Activated CD8-positive, alpha-beta memory T cell treated with anti-CD3 and anti-CD28 coated beads for 4 hours (primary cell): Measurements from ENCODE around the gene DLL1.
A peak's percentile ranks its signal among the peaks of the same experiment; 100 is the strongest.
"Not testable (repeated sequence)": the region's sequence is repeated elsewhere in the genome, so short reads cannot be mapped to it uniquely, and the experiment has no call there.

Experiments used
- DNase-seq, 2 donors: peaks; one replicate each; pipeline ENCODE4 v3.0.0-alpha.2; 2020; ENCODE audit warnings: low read depth in 2 of 2

Gene DLL1, protein sequence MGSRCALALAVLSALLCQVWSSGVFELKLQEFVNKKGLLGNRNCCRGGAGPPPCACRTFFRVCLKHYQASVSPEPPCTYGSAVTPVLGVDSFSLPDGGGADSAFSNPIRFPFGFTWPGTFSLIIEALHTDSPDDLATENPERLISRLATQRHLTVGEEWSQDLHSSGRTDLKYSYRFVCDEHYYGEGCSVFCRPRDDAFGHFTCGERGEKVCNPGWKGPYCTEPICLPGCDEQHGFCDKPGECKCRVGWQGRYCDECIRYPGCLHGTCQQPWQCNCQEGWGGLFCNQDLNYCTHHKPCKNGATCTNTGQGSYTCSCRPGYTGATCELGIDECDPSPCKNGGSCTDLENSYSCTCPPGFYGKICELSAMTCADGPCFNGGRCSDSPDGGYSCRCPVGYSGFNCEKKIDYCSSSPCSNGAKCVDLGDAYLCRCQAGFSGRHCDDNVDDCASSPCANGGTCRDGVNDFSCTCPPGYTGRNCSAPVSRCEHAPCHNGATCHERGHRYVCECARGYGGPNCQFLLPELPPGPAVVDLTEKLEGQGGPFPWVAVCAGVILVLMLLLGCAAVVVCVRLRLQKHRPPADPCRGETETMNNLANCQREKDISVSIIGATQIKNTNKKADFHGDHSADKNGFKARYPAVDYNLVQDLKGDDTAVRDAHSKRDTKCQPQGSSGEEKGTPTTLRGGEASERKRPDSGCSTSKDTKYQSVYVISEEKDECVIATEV

DNA sequence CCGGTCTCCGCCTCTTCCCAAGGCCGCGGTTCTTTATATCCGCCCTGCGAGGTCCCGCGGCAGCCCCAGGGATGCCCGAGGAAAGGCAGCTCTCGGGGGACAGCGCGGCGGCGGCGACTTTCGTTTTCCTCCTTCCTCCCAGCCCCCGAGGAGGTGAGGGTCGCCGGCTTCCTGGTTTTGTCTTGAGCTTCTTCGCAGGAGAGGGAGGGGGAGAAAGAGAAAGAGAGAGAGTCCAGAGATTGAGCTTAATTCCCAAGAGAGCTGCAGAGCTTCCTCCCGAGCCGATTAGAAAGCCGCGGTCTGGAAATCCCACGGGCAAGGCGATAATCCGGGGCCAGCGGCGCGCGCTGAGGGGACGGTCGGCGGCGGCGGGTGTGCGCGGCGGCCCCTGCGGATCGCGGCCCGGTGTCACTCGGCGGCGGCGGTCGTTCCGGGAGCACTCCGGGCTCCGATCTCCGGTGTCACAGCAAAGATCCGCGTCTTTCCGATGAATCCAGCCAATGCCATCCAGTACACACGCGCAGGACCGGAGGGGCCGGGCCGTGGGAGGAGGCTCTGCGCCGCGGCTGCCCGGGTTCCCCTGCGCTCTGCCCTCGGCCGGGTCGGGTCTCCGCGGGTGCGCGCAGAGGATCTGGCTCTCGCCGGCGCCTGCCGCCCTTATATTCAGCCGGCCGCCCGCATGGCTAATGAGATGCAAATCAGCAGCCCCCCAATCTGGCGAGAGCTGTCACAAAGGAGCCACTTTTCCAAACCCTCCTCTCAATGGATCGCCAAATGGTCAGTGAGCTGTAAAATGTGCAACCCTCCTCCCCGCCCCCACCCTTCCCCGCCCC is at the start of gene DLL1:
TSS of gene DLL1 (minus strand) at position 783 of the 833 bp plus-strand sequence. CDS start 939 bp downstream, outside the sequence.
- no peak for DNase-seq

DNA sequence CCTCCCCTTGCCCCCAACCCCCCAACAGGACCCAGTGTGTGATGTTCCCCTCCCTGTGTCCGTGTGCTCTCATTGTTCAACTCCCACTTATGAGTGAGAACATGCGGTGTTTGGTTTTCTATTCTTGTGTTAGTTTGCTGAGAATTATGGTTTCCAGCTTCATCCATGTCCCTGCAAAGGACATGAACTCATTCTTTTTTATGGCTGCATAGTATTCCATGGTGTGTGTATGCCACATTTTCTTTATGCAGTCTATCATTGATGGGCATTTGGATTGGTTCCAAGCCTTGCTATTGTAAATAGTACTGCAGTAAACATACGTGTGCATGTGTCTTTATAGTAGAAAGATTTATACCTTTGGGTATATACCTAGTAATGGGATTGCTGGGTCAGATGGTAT is 44.3 kb upstream of the DLL1 start:
- not testable (repeated sequence) for DNase-seq

DNA sequence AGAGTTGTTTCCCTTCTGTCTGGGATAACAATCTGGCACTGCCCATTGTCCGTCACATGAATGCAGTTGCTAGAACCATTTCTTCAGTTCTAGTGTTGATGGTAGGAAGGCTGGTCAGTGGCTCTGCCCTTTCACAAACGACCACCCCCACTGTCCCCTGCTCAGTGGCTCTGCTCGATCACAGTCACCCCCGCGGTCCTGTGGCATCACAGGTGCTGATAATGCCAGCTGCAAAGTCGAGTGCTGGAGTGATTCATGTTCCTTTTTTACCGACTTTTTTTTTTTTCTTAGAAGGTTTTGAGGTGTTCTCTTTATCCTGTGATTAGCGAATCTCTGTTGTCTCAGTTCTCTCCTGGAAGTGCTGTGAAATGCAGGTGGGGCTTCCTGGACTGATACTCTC is 38.4 kb upstream of the DLL1 start:
- DNase-seq = no peak

DNA sequence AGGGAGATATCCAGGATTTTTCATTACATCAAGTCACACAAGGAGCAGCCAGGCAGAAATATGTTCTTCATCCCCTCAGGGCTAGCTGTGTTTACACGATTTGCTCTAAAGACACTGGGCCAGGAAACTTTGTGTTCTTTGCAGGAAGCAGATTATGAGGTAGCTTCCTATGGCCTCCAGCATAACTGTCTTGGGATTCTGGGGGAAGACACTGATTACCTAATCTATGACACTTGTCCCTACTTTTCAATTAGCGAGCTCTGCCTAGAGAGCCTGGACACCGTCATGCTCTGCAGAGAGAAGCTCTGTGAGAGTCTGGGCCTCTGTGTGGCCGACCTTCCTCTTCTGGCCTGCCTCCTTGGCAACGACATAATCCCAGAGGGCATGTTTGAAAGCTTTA is 26.8 kb upstream of the DLL1 start:
- no peak for DNase-seq

DNA sequence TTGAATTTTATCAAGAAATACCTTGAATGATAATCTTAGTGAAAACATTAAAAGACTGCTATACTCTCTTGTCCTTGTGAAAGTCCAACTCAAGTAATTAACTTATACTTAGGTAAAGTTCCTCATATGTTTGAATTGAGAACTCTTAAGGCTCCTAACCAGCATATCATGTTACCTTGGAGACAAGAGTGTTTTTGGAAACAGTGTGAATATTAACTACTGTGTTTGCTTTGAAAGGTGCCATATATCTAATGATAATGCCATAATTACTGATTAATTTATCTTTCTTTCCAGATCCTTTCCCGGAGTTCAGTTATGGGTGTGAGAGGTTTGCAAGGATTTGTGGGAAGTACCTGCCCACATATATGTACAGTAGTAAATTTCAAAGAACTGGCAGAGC is 26.2 kb upstream of the DLL1 start:
- DNase-seq = no peak

DNA sequence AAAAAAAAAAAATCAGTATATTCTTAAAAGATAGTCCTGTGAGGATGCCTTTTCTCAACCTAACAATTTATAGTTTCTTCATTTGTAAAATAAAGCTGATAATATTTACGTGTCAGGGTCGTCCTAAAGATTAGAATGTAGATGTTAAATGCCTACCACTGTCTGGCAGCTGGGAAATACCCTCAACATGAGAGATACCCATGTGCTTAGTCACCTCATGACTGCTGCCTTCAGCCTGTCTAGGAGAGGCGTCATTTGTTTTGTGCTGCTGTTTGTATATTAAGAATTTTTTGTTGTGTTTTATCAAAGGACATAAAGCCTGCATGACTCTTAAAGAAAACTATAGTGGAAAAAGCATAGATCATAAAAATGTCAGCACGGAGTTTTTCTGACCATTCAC is 25.2 kb upstream of the DLL1 start:
- DNase-seq = no peak

DNA sequence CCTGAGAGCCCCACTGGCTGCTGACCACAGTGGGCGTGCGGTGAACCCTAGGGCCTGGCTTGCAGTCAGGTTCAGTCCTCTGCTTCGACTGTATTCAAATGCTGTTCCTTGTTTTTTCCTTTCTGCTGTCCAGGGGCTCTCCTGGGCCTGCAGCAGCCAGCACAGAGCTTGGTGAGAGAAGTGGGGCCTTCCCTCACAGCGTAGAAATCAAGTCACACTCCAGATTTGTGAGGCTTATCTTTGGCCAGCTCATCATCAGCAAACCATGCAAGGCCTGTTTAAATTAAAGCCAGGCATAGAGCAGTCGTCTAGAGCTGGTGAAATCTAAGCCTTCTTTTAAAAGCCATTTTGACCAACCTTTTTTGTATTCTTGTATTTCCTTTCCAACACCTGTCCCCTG is 24.1 kb upstream of the DLL1 start:
- no peak for DNase-seq

DNA sequence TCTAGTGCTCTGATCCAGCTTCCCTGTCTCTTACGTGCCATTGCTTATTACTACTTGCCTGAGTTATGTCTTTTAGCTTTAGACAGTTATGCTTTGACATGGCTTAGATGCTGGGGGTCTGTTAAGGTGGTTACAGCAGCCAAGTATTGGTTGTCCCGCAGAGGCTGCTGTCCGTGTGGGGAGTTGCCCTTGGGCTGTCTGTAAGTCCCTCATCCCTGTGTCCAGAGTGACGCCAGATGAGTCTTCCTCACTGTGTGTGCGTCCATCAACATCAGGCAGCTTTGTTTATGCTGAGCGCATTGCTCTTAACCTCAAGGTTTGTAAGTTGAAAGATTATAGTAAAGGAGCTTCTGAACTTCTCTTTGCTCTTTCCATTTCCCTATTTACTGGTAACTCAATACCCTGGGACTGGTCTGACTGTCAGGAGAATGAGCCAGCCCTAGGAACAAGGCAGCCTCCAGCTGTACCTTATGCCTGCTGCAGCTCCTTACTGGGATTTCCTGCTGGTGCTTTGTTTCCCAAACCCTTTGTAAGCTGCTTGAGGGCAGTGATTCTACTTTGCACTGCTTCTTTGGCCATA is 22.9 kb upstream of the DLL1 start:
- DNase-seq = no peak

DNA sequence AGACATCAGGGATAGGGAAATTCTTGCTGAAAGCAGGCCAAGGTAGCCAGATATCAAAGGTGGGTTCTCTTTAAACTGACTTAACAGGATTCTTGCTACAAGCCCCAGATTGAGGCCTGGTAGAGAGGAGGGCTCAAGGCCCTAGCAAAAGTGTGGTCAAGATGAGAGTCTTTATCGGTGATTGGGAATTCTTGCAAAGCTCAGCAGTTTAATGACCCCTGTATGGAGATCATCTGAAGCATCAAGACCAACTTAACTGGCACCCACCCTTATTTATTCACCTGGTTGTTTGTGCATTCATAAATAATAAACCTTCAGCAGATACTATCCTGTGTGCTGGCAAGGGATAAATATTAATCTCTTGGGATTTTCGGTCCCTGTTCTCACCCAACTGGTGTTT is 22.0 kb upstream of the DLL1 start:
- no peak for DNase-seq

DNA sequence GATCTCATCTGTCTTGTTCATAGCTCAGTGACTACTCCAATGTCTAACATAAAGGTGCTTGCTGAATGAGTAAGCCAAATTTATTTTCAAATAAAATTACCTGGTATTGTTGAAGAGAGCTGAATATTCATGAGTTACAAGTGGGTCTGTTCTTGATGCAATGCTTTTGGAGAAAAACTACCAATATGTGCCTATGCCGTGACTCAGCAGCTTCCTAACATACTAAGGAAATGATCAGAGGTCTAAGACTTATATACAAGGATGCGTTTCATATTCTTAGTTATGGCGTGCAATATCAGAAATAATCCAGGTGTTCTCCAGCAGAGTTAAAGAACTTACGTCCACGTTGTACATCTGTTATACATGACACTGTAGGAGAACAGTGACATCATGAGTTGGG is 20.8 kb upstream of the DLL1 start:
- DNase-seq = no peak

DNA sequence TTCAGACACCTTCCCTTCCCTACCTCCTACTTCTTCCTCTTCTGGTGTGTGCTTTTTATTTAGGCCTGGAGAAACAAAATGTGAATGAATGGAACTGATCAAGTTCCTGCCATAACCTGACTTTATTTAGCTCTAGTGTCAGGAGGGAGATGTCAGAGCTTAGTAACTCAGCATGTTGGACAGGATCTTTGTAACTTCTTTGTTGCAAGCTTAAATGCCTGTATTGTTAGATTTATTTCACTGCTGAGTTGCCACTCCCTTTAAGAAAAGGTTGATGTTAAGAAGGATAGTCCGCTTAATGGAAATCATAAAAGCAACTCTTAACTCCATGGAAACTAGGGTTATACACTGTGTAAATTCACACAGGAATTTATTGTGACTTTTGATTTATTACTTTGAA is 17.9 kb upstream of the DLL1 start:
- no peak for DNase-seq

DNA sequence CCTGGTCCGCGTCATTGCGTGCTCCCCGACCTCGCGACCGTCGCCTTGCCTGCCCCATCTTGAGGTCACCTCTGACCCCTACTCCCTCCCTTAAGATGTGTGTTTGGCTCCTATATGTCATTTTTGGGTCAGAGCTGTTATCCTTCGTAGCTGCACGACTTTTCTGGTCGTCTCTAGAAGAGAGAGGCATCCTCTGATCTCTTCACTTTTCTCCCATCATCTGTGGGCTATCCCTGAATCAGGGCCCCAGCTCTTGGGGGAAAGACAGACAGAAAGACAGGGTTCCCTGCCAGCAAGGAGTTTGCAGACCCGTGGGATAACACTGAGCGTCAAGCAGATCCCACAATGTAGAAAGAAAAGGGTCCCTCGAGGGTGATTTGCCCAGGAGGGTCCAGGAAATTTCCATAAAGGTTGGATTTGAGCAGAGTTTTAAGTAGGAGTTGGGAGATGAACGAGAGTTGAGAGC is 16.2 kb upstream of the DLL1 start:
- DNase-seq = no peak

DNA sequence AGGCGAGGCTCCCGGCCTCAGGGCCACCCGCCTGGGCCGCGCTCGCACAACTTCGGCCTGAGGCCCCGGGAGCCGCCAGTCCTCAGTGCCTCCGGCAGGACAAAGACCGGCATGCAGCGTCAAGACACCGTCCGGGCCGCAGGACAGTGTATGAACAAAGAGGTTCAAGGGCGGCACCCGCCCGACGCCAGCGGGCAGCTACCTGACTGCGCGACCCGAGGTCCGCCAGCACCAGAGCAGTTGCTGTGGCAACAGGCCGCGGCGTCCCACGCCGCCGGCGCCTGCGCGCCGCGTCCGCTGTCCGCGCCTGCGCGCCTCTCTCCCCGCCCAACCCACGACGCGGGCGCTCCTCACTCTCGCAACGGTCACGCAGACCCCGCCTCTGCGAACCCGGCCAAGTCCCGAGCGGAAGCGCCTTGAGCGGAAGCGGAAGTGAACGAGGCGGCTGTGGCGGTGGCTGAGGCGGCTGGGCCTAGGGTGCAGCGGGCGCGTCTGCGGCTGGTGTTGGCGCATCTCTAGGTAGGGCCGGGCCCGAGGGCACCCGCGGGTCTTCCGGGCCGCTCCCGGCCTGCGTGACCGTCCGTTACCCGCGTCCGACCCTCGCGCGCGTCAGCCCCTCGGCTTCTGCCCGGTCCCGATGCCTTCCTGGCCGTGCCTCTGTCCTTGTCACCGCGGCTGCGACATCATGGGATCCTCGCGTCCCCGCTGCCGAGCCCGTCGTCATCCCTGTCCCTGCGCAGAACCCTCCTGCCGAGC is 15.6 kb upstream of the DLL1 start, which contains the start of gene FAM120B:
TSS of gene FAM120B (plus strand) at position 435 of the 756 bp plus-strand sequence. CDS start 10,633 bp downstream, outside the sequence.
- DNase-seq = peak; percentile 93 to 95

DNA sequence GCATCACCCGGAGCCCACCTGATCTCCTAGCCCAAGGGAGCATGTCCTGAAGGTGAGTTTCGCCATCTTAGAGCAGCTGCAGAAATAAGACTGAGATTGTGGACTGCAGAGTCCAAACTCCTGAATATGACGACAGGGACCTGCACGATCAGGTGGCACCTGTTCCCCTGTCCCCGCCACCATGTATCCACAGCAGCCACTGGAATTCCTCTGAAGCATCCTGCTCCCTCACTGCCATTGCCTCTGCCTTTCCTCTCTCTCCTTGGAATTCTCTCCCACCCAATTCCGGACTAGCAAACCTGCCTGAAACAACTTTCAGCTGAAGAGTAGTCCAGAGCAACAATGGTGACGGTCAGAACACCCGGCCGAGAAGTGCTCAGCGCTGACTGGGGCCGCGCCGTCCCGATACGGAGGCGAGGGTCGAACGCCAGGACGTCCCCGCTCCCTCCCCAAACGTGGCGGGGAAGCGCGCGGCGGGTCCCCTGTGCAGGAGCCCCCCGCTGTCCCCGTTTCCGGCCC is 15.0 kb upstream of the DLL1 start:
- no peak for DNase-seq

DNA sequence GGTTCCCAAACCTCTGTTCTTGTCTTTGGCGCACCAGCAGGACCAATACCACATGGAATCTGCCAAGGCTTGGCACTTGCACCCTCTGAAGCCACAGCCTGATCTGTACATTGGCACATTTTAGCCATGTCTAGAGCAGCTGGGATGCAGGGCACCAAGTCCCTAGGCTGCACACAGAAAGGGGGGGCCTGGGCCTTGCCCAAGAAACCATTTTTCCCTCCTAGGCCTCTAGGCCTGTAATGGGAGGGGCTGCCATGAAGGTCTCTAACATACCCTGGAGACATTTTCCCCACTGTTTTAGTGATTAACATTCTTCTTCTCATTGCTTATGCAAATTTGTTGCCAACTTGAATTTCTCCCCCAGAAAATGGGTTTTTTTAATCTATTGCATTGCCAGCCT is 10.3 kb upstream of the DLL1 start:
- no peak for DNase-seq

DNA sequence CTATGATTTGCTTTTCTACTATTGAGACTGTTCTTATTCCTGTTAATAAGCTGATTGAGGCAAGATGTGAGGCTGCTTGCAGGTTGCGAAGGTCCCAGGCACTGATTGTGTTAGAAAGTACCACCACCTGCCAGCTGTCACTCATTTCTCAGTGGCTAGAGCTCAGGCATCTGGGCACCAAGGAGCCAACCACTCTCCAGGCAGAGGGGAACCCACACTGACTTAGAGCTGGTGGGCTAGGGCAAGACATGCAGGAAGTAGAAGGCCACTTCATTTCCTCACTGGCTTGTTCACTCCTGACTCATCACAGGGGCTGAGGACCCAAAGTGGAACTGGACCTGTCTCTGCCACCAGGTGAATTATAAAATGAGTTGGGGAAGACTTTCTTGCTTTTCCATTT is 7.8 kb upstream of the DLL1 start:
- DNase-seq = no peak

DNA sequence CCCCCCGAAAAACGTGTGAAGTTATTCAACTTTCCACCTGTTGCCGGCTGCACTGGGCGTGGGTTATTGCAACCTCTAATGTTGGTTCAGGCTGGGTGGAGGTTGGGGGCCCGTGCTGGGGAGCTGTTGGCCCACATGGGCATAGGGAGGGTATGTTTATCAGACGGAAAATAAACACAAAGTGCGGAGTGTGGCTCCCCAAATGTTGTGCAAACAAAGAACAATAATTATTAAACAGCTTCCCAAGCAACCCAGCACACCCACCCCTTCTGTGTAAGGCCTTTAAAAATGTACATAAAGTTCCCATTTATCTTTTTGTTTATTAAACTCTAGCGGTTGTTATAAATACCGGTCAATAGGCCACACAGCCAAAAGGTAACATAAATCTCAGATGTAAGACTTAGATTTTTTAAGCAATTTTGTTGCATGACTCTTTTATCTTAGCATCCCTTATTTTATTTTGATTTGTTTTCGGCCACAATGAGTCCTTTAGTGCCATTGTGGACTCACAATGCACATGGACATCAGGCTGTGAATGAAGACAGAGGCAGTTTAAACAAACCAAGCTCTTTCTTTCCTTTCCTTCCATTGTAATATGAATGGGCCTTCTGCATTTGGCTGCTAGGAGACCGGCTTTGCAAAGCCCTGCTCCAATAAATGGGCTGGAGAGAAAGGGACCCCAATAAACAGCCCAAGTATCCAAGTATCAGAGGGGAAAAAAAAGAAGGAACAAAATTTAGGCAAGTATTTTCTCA is 6.9 kb upstream of the DLL1 start:
- DNase-seq = no peak

DNA sequence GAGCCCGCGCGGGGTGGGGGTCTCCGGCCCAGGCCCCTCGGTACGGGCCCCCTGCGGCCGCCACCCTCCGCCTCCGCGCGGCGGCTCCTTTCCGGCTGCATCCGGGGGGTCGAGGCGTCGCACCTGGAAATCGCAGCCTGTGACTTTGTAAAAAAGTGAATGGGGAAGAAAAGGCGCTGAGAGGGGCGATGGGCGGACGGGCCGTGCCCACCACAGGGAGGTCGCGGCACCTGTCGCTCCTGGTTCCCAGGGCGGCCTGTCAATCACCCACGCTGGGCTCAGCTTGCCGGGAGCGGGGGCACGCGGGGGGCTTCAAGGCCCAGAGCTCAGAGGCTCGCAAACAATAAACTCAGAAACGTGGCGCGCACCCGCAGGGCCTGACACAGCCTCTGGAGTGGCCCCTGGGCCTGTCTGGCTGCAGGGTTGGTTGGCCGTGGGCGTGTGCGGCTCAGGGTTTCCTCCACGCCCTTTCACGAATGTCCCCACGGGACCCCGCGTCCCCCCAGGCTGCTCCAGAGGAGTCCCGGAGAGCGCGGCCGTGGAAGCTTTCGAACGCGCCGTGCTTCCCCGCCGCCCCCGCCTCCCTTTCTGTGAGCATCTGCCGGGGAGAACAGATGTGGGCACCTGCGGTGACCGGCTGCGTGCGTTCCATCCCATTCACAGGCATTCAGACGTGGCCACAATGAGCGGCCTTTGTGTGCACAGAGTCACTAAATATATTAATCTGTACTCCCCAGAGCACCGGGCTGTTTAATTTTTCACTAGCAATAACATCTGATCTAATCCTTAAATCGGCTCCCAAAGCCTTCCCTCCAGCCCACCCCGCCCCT is 6.1 kb upstream of the DLL1 start:
- no peak for DNase-seq

DNA sequence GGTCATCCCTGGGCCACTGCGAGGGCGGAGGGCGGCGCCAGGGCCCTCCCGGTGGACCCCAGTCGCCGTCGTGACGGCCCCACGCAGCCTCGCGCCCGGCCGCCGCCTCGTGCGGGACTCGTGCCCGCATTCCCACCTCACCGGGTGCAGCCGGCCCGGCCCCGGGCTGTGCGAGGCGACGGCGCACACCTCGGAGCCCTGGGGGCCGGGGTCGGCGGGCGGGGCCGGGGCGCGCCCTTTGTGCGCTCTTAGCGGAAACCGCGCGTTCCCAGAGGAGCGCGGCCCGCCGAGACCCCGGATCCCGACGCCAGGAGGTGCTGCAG is 5.5 kb upstream of the DLL1 start:
- DNase-seq = no peak
